Inflammatory macrophage treated with lipopolysaccharide for 4 hours (primary cell): ENCODE results near the gene SPDYC.
"Not testable (repeated sequence)": the region's sequence is repeated elsewhere in the genome, so short reads cannot be mapped to it uniquely, and the experiment has no call there.

Source experiments
- DNase-seq: peaks from one replicate; pipeline ENCODE4 v3.0.0-alpha.2; 2020

SPDYC gene

DNA sequence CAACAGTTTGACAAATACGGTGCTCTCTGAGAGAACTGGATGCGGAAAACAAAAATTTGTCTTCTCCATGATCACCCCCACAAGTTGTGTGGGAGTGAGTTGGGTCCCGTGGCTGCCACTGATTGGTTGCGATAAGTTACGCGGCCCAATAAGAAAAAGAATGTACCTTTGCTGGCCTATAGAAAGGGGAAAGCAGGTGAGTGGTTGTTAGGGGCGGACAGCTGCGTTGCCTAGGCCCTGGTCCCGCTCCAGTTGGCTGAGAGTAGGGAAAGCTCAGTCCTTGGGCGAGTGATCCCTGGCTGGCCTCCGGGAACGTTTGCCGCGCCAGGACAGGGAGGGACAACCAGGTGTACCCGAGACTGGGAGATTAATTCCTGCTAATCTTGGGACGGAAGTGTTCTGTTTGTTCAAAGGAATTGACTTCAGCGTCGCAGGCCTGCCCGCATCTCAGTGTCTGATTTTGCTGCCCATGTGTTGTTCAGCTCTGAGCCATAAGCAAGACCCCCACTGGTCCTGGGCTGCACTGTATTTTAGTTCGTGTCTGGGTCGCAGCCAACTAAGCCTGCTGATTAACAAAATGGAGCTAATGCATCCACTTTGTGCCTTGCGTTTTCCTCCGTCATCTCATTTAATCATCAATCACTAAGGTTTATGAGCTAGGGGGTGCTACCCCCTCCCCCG, 34.9 kb upstream of the SPDYC start:
- peak; percentile 95 for DNase-seq

DNA sequence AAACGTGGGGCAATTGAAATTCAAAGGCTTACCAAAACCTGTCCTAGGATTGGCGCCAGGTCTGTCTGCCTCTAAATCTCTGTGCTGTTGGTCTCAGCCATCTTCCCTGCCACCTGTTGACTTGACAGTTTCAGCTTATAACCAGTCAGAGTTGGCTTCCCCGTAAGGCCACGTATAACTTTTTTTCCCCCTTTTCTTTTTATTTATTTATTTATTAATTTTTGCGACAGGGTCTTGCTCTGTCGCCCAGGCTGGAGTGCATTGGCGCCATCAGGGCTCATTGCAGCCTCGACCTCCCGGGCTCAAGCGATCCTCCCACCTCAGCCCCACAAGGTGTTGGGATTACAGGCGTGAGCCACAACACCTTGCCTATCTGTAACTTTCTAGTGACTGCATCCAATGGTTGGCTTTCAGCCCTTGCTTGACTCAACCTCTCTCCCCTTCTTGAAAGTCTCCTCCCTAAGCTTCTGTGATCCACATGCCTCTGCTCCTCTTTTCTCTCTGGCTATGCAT, 34.3 kb upstream of the SPDYC start:
- no peak for DNase-seq

DNA sequence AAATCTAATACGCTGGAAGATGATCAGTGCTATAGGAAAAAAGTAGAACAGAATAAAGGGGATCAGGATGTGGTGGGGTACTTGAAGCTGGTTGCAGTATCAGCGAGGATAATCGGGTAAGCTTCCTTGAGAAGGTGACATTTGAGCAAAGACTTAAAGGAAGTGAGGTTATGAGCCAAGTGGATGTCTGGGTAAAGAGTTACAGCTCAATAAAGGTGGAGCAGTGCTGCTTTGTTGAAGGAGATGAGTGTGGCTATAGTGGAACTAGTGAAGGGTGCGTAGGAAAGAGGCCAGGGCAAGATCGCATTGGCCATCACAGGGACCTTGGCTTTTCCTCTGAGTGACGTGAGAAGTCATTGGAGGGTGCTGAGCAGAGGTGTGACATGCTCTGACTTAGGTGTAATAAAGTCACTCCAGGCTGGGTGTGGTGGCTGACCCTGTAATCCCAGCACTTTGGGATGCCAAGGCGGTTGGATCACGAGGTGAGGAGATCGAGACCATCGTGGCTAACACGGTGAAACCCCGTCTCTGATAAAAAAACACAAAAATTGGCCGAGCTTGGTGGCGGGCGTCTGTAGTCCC, 33.4 kb upstream of the SPDYC start:
- DNase-seq, result no peak

DNA sequence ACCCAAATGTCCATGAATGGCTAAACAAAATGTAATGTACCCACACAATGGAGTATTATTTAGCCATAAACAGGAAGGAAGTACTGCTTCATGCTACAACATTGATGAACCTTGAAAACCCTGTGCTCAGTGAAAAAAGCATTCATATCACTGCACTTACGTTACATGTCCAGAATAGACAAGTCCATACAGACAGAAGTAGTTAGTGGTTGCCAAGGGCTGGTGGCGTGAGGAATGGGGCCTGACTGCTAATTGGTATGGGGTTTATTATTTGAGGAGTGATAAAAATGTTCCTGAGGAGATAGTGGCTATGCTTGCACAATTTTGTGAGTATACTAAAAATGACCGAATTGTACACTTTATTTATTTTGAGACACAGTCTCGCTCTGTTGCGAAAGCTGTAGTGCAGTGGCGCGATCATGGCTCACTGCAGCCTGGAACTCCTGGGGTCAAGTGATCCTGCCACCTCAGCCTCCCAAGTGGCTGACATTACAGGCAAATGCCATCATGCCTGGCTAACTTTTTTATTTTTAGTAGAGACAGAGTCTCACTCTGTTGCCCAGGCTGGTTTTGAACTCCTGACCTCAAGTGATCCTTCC, 28.0 kb upstream of the SPDYC start:
- DNase-seq, result no peak

DNA sequence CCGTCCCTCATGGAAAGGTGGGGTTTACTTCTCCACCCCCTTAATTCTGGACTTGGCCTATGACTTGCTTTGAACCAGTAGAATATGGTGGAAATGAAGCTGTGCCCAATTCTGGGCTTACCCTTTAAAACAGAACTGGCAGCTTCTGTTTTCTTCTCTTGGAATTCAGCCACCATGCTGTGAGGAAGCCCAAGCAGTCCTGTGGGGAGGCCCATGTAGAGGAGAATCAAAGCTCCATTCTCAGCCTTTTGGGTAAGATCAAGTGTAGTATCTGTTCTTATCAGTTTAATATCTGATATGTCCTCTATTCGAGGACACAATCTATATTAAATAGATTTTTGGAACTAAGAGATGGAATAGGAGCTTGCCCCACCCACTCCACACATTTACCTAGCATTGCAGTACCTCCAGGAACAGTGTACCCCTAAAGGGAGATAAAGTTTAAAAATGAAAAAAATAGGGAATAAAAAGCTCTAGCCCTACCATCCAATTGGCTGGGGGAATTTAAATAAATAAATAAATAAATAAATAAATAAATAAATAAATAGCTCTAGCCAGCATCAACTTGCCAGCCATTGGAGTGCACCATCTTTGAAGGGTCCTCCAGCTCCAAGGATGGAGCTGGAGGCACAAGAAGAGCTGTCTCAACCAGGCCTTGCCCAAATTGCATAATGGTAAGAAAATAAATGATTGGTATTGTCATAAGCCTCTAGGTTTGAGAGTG, 22.5 kb upstream of the SPDYC start:
- DNase-seq, result no peak

DNA sequence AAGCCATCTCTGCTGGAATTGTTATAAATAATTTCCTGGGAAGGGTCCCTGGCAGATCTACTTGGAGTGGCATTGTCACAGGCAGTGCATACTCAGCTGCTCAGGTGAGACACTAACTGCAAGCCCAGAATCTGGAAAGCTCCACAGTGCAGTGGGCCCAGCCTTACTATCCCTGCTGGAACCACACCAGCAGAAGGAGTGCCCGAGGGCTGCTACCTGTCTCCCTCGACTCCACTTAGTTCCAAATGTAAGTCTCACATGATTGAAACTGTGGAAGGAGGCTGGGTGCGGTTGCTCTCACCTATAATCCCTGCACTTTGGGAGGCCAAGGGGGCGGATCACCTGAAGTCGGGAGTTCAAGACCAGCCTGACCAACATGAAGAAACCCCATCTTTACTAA, 21.4 kb upstream of the SPDYC start:
- no peak for DNase-seq

DNA sequence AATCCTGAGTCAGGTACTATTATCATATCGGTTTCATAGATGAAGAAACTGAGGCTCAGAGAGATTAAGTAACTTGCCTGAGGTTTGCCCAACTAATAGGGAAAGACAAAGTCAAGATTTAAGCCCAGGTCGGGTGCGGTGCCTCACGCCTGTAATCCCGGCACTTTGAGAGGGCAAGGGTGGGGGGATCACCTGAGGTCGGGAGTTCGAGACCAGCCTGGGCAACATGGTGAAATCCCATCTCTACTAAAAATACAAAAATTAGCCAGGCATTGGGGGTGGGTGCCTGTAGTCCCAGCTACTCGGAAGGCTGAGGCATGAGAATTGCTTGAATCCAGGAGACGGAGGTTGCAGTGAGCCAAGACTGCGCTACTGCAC, 19.9 kb upstream of the SPDYC start:
- not testable (repeated sequence) for DNase-seq

DNA sequence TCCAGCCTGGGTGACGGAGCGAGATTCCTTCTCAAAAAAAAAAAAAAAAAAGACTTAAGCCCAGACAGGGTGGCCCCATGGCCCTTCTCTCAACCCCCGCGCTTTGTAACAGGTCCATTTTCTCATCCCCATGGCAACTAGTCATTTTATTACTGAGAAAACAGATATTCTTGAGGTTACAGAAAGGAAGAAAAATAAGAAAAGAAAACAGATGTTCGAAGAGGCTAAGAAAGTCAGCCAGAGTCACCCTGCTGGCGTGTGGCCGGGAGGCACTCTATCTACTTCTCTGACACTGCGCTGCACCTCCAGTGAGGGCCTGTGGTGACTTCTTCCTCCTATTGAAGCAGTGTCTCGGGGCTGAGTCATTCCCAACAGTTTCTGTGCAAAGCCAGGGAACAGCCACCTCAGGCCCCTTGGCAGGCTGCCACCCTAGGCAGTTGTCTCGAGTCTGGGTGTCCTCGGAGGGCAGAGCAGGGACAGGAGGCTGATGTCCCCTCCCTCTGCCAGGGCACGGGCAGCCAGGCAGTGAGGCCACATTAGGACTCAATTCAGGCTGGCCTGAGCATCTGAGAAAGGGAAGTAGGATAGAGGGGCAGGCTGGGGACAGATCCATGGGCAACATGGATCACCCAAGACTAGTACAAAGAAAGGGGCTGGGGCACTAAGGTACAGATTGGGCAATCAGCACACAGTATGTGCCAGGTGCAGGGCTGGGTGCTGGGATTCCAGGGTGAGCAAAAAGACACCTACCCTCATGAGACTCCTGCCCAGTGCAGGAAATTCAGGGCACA, 19.3 kb upstream of the SPDYC start:
- peak; percentile 89 for DNase-seq

DNA sequence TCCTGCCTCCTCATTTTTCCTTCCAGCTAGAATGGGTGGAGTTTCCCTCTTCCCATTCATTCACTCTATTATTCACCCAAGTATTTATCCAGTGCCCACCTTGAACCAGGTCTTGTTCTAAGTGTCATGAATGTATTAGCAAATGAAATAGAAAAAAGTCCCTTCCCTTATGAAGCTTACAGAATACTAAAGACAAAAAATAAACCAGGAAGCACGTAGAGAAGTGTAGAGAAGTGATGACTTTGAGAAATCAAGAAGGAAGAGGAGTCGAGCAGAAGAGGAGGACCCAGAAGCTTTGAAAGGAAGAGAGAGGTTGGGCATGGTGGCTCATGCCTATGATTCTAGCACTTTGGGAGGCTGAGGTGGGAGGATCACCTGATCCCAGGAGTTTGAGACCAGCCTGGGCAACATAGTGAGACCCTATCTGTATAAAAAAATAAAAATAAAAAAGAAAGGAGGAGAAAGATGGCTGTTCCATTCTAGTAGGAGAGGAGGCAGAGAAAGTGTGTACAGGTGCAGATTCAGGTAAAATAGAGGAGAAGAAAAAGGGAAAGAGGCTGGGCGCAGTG, 18.6 kb upstream of the SPDYC start:
- peak; percentile 48 for DNase-seq

DNA sequence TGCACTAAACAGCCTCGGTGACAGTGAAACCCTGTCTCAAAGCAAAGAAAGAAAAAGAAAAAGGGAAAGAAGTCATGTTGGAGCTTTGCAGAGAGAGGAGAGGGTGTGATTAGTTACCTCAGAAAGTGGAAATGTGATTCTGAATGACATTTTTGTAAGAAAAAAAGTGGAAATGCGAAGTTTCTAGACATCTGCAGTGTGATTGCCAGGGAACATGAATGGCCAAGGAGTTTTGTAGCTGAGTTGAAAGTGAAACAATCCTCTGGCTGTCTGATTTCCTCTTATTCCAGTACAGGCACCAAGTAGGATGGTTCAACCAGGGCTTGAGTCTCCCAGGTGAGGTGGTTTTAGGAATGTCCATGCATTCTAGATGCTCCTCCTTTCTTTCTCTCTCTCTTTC, 17.9 kb upstream of the SPDYC start:
- peak; percentile 73 for DNase-seq

DNA sequence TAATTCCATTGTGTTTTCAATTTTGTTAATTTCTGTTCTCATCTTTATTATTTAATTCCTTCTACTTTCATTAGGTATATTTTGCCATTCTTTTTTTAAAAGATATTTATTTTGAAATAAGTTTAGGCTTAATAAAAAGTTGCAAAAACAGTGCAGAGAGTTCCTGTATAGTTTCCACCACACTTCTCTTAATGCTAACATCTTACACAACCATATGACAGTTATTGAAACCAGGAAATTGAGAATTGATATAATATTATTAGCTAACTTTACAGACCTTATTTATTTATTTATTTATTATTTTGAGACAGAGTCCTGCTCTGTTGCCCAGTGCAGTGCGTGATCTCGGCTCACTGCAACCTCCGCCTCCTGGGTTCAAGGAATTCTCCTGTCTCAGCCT, 13.8 kb upstream of the SPDYC start:
- peak; percentile 54 for DNase-seq

DNA sequence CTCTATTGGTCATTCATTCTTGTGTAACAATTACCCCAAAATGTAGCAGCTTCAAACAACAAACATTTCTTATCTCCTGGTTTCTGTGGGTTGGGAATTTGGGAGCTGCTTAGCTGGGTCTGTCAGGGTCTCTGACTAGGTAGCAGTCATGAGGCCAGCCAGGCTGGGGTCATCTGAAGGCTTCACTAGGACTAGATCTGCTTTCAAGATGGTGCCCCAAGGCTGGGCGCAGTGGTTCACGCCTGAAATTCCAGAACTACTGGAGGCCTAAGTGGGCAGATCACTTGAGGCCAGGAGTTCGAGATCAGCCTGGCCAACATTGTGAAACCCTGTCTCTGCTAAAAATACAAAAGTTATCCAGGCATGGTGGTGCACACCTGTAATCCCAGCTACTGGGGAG, 13.1 kb upstream of the SPDYC start:
- no peak for DNase-seq

DNA sequence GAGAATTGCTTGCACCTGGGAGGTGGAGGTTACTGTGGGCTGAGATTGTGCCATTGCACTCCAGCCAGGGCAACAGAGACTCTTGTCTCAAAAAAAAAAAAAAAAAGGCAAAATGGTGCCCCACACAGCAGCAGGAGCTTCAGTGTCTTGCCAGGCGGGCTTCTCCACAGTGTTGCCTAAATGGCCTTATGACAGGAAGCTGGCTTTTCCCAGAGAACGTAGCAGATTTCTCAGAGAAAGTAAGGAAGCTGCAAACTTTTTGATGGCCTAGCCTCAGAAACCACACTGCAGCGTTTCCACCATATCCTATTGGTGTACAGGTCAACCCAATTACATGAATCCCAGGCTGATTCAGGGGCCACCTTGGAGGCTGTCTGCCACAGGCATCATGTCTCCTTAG, 12.7 kb upstream of the SPDYC start:
- DNase-seq, result peak; percentile 41

DNA sequence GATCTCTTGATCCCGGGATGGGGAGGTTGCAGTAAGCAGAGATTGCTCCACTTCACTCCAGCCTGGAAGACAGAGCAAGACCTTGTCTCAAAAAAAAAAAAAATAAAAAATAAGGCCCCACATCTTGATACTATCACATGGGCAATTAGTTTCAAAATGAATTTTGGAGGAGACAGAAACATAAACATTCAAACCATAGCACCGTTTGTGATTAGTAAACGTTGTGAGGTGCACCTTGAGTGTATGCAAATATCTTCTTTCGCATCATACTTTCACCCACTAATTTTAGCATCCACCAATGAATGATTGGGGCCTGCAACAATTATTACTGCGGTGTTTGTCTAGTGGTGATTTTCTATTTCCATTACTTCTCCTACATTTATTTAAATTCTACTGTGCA, 11.0 kb upstream of the SPDYC start:
- DNase-seq, result no peak

DNA sequence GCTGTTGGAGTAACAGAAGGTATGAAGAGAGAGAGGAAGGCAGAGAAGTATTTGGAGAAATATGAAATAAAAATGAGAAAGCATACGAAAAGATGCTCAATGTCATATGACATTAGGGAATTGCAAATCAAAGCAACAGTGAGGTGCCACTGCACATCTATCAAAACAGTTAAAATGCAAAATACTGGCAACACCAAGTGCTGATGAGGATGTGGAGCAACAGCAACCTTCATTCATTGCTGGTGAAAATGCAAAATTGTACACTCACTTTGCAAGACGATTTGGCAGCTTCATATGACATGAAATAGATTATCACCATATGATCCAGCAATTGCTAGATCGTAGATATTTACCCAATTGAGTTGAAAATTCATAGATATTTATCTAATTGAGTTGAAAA, 9.4 kb upstream of the SPDYC start:
- DNase-seq, result no peak

DNA sequence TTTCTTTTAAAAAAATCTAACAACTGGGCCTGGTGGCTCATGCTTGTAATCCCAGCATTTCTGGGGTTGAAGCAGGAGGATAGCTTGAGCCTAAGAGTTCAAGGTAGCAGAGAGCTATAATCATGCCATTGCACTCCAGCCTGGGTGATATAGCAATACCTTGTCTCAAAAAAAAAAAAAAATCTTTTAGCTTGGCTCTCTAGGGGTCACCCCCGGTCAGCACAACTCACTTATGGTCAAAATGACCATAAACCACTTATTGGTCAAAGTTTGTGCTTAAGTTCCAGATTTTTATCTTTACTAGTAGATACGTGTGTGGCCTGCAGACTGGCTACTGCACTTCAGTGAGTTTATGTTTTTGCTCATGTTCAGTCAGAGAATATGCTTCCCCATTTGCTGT, 6.3 kb upstream of the SPDYC start:
- no peak for DNase-seq

DNA sequence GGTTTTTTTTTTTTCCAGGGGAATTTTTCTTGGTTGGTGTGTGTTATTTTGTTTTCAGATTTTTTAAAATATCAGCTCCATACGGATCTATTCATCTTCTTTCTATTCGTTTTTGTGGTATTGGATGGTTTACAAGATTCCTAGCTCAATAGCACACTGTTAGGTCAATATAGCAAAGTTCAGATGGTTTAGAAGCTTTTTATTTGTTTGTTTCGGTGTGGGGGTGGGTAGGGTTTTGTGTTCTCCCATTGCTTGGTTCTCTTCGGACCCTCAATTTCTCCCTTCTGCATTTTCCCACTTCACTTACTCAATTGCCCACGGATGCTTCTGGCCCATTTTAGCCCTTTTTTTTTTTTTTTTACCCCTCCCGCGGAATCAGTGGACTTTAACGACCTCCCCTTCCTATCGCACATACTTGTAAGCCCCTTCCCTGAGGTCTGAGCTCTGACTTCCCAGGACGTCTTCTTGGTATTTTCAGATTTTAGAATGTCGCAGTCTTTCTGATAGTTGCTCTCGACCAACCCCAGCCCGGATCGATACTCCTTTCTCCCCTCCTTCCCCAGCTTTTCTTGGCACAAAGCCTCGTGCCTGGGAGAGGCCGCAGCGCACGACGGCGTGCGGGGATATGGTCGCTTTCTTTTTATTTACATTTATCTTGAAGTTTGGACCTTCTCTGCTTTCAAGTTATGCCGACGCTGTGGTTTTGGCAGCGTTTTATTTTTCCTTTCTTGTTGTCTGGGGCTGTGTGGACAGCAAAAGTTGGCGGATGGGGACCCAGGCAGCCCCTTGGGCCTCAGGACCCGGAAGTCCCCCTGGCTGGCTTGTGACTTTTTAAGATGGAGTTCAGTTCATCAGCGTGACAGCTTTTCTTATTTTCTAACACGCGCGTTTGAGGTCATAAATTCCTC, 4.4 kb upstream of the SPDYC start:
- DNase-seq, result no peak

DNA sequence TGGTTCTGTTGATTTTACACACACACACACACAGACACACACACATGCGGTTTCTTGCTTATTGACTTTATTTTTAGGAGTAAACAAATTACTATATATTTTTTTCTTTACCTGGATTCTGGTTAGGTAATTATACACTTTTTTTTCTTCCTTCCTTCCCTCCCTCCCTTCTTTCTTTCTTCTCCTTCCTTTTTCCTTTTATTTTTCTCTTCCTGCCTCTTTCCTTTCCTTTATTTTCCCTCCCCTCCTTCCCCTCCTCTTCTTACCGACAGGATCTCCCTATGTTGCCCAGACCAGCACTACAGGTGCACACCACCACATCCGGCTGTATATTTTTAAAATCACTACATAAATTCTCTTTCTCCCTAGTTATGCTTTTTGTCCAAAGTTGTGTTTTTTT, 3.1 kb upstream of the SPDYC start:
- no peak for DNase-seq

DNA sequence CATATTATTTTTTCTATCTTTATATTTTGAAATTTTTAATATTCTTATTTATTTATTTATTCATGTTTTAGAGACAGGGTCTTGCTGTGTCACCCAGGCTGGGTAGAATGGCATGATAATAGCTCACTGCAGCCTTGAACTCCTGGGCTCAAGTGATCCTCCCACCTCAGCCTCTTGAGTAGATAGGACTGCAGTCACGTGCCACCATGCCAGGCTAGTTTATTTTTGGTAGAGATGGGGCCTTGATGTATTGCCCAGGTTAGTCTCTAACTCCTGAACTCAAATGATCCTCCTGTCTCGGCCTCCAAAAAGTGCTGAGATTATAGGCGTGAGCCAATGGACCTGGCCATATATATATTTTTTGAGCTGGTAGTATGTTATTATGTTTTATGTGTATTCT, 2.4 kb upstream of the SPDYC start:
- DNase-seq, result no peak

DNA sequence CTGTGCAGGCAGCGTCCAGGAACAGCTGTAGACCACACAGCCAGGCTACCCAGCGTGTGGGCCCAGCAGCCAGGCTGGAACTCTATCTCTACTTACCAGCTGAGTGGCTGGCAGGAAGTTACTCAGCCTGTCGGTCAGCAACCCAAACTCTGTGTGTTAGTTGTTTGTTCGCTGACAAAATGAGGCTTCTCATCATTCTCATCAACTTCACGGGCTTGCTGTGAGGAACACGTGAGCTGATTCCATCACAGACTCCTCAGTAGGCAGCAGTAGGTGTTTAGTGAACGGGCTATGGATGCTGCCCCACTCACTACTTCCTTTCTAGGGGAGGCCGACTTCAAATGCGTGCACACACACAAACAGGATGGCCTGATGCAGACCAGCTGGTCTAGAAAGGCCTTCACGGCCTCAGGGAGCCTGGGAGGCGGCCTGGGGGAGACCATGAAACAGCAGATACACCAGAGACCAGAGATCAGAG, 830 bp upstream of the SPDYC start:
- DNase-seq, result no peak

DNA sequence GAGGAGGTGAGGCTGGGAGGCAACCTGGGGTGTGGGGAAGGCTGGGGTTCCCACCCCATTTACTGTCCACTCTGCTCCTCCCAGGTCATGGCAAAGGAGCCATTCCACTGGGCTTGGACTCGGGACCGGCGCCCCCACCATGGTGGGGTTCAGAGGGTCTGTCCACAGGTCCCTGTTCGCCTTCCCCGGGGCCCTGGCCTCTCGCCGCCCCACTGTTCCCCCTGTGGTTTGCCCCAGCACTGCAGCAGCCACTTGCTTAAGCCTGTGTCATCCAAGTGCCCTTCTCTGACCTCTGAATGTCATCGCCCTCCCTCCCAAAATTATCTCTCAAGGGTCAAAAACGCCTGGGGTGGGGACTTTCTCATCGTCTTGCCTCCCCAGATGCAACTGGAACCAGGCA, 2.6 kb downstream of the SPDYC start:
- no peak for DNase-seq
